ENCODE measurements around the gene TFEC. TPM values are rescaled to one million over a fixed set of nuclear protein-coding genes. Genes with fewer than 3 reads are reported as not detected.

TFEC gene
- total RNA-seq (2022; extraction: Qiagen RNA extraction), result 0.22 TPM in 1 of 5 replicates, not detected in the others

GRCh38 chr7:116030651-116031276 is at the start of gene TFEC:
Gene TFEC, minus strand, starts transcription at chr7:116030763. Its CDS starts 46,322 bp downstream, at chr7:115984441.

Other genes starting within 250 kb of the TFEC start
- 48.8 to 70.4 TPM (median 66.3 TPM) in 5 replicates for gene TES, start 179.8 kb upstream of the TFEC start, total RNA-seq (2022; extraction: Qiagen RNA extraction)